ENCODE measurements around the gene PFKM.

Gene PFKM

DNA sequence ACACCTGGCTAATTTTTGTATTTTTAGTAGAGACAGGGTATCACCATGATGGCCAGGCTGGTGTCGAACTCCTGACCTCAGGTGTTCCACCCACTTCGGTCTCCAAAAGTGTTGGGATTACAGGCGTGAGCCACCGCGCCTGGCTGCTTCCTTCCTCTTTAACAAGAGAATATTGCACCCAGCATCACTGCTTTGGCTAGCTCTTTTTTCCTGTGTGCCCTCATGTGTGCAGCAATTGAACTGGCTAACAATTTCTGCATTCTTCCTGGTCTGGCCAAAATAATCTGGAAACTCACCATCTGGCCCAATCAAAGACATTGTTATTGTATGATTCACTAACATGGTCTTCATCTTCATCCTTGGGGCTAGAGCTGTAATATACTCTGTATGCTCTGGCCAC, 40.9 kb downstream of the PFKM start:
- DNase-seq: no peak

DNA sequence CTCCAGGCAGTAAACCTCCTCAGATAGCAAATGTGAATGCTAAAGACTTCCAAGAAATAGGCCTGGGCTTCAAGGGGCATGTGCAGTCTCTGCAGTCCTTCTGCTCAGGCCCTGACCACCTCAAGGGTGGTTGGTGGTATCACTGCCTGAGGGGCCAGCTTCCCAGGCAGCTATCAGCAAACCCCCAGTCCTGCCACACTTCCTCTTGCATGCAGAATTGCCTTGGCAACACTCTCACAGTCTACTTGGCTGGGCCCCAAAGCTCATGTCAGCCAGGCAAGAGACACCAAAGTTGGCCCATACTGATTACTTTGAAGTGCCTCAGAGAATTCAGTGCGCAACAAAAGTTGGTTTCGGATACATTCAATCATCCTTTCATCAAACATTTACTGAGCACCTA, 41.6 kb downstream of the PFKM start:
- DNase-seq: no peak

DNA sequence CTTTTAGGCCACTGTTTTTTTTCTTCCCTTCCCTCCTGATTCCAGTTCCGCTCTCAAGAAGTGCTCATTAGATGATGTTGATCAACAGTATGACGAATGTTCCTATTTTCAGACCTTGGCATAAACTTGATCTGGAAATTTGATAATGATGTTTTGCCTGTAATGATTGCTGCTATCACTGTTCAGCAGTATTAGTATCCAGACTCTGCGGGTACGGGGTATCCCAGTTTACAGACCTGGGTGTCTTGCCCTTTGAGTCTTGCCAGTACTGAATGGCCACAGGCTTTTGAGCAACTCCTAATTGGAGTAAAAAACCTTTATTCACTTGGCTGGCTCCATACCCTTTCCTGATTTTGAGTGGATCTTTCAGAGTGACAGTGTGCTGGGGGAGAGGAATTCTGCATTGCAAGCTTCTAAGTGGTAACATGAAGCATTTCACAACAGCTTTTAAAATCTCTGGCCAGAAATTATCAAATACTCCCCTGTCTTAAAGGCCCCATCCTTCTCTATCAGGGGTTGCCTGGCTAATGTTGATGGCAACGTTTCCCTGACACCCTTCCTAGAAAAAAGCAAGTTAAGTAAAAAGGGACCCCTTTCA, 44.1 kb downstream of the PFKM start:
- no peak for DNase-seq

DNA sequence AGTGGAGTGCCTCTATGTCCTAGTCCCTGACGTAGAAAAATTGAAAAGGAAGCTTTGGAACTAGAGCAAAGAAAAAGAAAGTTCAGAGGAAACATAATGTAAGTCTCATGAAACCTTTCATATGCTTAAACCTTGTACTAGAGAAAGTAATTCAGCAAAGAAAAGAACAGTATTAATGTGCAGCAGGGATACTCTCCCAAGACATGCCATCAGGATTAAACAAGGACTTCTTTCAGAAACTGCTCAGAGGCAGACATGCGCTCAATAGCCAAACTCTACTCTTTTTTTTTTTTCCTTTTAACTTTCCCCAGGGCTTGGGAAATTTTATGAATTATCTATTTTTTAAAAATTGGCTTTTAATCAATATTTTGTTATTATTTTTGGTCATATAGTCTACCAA, 45.3 kb downstream of the PFKM start:
- DNase-seq: no peak

DNA sequence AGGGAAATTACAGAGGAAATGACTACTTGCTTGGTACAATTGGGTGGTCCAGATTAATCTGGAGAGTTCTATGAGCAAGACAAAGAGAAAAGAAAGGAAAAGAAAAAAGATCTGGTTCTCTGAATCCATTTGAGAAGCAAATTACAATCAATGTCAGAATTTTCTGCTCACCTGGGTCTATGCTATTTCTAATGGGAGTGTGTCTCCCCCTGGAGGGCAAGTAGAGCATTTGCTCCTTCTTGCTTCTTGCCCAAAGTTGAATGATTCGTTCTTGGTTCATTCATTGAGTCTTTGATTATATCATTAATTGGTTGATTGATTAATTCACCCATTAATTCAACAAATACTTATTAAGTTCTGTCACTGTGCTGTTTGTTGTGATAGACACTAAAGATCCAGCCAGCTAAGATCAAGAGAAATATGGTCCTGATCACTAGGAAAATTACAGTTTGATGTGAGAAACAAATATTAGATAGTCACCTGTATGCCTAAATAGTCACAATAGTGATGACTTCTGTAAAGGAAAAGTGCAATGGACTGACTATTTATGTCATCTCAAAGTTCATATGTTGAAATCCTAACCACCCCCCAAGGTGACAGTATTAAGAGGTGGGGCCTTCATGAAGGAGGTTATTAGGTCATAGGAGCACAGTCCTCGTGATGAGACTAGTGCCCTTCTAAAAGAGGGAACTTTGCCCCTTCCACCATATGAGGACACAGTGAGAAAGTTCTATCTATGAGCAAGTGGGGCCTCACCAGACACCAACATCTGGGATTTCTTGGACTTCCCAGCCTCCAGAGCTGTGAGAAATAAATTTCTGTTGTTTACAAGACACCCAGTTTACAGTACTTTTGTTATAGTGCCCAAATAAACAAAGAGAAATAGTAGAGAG, 46.2 kb downstream of the PFKM start:
- DNase-seq: peak; percentile 54

DNA sequence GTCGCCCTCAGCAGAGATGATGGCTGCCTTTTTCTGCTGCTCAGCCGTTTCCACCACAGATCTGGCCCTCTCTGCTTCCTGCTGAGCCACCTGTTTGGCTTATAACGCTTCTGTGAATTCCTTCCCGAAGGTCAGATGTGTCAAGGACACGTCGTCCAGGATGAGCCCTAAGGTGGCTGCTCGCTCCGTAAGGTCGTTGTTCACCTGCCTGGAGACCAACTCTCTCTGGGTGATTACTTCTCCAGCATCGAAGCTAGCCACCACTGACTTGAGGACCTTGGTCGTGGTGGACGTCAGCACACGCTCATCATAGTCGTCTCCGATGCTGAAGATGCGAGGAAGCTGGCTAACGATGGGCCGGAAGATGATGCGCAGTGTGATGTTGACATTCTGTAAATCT, 49.8 kb downstream of the PFKM start:
- no peak for DNase-seq

DNA sequence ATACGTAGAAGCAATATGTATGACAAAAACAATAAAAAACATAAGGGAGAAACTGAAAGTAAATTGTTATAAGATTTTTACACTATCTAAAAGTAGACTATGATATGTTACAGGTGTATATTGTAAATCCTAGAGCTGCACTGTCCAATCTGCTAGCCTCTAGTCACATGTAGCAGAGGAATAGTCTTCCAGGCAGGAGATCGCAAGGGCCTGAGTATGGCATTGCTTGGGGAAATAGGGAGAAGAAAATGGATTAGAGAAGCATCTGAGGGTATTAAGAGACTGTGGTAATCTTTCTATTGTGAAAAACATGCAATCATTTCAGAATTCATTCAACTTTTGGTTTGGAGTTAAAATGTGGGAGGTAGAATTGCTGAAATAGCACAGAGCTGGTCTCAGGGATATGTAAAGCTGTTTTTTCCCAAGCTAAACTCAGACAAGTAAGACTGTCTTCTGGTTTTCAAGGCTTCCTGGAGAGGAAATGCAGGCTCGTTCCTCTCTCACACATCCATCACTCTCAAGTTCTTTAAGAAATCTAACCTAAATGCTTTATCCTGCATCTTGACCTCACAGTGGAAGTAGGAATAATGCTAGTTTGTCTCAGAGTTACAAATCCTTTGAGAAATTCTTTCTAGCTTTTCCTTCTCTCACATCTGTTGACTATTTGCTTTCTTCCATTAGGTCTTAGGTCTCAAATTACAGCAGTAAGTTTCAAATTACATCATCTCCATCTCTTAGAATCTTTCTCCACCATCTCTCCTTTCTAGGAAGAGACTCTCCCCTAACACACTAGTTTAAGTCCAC, 56.7 kb downstream of the PFKM start:
- DNase-seq: no peak

DNA sequence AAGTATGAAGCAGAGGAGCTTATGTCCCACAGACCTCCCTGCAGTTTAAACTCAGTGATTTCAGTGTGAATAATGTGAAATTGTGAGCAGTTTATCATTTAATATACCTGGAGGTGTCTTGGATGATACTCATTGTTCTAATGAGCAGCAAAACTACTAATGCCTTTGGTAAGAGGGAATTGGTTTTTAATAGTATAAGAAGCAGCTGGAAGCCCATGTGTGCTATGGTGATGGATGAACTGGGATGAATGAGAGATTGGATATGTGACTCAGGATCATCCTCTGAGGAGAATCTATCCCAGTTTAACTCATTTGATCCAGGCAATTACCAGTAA, 57.2 kb downstream of the PFKM start:
- no peak for DNase-seq

DNA sequence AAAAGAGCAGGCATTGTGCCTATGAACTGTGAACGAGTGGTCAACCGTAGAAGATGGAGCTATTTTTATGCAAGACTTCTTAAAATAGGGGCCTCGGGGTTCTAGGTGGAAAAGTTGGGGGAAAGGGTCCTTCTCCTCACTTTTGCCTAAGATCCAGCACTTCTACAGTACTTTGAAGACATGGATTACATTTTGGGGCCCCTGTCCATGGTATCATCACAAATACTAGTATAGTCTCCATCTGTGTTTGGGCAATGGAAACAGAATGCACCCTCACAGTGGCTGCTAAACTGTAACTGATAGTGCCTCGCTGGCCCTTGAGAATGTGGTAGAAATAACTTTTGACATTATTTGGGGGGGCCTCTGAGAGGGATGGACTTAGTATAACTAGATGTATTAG, 58.8 kb downstream of the PFKM start:
- no peak for DNase-seq

DNA sequence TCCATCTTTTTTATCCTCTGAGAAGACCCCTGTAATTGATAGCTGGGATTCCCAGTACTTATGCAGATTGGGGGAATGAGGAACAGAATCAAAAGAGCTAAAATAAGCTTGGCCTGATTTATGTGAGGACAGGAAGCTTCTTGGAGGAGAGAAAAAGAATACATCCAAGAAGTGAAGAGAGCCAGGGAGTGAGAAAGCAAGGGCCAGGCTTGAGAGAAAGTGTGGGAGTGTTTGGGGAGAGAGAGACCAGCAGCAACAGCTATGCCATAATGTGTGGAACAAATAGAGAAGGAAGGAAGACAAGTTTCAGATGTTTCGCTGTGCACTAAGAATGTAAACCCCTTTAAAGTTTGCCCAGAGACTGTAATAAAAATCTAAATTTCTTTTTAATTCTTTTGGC, 60.3 kb downstream of the PFKM start:
- DNase-seq: no peak

DNA sequence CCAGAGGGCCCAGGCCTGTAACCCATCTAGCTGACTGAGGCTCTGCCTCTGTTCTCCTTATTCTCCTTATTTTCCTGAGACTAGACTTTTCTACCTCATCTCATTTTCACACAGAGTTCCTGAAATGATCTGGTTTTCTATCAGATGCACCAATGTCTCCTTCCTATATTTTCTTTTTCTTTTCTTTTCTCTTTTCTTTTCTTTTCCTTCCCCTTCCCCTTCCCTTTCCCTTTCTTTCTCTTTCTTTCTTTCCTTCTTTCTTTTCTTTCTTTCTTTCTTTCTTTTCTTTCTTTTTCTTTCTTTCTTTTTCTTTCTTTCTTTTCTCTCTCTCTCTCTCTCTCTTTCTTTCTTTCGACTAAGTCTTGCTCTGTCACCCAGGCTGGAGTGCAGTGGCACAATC, 61.3 kb downstream of the PFKM start:
- DNase-seq: no peak

DNA sequence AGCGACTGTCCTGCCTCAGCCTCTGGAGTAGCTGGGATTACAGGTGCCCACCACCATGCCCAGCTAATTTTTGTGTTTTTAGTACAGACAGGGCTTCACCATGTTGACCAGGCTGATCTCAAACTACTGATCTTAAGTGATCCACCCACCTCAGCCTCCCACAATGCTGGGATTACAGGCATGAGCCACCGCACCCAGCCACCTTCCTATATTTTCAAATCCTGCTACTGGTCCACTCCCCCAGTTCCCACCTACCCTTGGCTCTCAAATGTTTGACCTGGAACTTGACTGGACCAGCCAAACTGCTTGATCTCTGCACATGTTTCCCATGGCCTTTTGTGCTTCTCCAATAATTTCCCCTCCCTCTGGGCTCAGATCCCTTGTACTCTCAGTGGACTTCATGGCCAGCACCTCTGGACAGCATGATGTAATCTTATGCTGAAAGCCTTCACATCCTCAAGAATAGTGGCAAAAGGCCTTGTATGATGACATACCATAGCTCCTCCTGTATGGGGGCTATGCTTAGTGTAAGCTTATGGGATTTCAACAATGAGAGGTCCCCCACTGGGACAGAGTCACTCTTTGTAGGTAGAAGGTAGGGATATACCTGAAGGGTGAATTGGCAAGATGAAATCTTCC, 61.8 kb downstream of the PFKM start:
- no peak for DNase-seq

DNA sequence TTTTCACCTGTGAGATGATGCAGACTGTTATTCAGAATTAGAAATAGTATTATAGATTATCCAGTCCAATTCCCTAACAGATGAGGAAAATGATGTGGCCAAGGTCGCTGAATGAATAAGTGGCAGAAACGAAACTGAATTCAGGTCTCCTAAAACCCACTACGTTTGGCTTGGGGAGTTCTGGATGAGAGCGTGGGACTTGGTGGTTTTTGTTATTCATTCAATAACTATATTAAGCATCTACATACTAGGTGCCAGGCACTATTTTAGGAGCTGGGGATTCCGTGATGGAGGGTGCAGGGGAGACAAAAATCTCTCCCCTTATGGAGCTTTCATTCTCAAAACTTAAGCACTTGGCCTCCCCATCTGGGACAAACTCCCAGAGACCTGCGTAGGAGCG, 63.5 kb downstream of the PFKM start:
- DNase-seq: no peak

DNA sequence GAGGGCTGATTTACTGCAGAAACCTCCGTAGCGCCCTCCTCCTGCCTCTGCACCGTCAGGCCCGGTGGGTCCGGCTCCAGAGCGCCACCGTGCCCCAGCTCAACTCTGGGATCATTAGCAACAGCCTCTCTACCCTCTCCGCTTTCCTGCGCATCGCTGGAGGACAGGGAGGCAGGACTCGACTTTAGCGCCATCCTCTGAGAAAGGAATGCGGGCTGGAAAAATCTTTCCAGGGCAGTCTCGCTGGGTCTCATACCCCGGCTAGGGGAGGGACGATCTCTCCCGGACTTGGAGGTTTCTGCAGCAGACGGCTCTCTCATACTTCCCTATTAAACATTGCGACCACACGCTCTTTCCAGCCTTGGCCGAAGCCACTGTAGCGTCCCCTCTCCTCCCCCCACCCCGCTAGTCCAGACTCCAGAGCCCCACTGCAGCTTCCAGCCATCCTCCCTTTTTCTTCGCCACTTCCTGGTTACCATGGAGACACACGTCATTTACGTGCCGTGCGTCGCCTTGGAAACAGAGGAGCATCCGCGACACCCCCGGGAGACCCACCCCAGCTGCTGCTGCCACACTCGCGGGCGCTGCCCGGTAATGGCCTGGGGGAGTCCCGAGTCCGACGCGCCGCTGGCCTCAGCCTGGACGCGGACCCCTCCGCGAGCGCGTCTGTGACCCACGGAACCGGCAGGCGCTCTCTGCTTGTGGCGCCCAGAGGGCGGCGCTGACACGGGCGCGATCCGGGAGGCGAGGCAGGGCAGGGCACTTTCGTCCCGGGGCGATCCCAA, 64.1 kb downstream of the PFKM start, which contains the start of gene CCDC184:
CCDC184 (plus strand) TSS at position 554 of the 785 bp plus-strand sequence. CDS start 479 bp downstream, outside the sequence.
- peak; percentile 89 for DNase-seq

DNA sequence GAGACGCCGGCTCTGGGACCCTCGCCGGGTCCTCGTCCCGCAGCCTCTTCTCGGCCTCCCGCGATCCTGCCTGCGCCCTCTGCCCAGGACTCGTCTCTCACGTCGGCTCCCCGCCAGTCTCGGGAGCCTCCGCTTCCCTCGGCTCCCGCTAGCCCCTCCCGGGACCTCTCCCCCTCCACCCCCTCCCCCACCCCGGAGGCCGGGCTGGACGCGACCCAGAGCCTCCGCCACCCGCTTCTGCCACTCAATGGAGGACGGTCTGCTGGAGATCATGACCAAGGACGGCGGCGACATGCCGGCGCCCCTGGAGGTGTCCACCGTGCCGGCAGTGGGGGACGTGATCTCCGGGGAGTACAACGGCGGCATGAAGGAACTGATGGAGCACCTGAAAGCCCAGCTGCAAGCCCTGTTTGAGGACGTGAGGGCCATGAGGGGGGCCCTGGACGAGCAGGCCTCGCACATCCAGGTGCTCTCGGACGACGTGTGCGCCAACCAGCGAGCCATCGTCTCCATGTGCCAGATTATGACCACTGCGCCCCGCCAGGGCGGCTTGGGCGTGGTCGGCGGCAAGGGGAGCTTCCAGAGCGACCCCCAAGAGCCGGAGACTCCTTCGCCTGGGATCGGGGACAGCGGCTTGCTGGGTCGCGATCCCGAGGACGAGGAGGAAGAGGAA, 64.8 kb downstream of the PFKM start:
- DNase-seq: no peak

DNA sequence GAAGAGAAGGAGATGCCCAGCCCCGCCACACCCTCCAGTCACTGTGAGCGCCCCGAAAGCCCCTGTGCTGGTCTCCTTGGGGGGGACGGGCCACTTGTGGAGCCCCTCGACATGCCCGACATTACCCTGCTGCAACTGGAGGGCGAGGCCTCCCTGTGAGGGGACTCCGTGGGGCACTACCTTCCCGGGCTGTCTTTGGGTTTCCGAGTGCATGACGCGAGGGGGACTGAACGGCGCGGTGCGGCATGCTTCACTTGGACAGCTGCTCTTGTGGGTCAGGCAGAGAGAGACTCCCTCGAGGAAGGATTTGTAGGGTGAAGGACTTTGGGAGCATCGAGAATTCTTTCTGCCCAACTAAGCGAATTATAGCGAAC, 65.4 kb downstream of the PFKM start:
- DNase-seq: peak; percentile 59

DNA sequence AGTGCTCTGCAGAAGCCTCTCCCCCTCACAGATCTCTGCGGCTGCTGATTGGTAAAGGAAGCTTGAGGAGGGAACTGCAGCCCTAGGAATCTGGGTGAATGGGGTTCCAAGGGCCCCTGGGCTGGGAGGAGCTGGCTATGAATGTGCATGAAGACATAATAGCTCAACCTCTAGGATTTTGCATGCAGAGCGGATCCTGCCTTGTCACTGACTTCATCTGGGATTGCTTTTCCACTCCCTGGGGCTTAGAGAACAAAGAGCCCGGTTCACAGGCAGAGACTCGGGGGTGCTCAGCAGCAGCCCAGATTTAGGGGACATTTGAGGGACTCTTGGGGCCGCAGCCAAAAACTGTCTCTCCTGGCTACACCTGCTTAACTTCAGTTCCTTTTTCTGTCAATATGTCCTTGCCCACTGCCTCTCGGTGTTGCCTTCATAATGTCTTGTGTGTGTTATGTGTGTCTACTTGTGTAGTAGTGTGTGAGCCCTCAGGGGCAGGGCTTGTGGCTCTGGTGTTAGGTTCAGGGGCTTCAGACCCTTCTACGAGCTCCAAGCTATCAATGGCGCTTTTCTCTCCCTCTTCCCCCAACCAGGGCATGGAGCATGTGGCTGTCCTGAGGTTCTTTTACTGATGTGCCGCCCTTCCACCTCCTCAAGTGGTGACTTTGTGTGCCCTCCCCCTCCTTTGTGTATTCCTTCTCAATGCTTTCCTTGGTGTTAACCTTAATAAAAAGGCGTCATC, 66.2 kb downstream of the PFKM start:
- no peak for DNase-seq

DNA sequence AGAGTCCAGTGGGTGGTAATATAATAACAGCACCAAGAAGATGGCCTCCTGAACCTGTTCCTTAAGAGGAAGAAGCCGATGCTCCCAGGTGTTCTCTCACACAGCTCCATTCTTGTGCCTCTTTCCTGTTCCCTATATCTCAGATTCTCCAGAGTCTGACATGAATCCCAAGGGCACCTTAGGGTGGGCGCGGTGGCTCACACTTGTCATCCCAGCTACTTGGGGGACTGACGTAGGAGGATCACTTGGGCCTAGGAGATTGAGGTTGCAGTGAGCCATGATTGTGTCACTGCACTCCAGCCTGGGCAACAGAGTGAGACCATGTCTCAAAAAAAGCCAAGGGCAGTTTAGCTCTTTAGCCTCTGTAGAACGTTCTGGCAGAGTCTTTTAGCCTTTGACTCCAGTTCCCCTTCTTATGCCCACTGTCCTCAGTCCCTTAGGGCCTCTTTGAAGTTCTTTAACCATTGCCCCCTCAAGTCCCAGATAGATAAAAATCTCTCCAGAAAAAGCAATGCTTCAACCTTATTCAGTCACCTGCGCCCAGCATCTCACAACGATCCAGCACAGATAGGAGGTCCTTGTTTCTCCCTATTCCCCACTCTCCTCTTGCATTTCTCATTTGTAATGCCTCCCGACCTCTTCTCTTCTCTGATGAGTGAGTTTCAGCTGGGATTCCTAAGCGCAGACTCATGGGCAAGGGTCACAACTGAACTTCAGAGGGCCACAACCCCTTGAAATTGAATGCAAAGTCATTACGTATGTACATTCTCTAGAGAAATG, 68.9 kb downstream of the PFKM start:
- DNase-seq: no peak

DNA sequence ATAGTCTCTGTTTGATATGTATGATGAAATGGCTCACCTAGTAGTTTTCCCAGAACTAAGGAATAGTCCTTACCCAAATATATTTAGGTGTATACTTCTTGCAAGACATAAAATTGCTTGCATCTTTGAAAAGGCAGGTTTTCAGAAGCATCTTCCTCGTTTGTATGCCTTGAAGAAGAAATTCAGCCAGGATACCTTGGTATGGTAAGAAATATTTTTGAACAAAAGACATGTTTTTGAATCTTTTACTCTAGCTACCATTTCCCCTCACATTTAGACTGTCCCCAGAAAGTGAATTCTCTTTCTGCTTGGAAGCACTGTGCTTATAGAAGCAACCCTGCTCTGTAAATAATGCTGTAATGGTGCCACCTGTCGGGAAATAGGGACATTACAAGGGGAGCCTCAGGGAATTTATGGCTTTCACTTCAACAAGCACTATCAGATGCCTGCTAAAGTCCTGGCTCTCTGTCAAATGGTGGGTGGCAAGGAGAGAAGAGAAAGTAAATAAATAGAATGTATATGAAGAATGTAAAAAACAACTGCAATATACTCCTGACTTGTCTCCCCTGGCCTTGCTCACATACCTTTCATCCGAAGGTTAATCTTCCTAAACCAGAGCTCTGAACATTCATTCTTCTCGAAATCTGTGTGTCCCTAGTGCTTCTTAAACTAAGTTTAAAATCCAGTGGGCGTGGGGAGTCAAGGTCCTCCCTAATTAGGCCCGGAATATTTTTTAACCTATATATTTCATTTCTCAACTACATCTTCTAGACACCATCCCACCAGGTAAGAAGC, 70.4 kb downstream of the PFKM start:
- DNase-seq: peak; percentile 85

DNA sequence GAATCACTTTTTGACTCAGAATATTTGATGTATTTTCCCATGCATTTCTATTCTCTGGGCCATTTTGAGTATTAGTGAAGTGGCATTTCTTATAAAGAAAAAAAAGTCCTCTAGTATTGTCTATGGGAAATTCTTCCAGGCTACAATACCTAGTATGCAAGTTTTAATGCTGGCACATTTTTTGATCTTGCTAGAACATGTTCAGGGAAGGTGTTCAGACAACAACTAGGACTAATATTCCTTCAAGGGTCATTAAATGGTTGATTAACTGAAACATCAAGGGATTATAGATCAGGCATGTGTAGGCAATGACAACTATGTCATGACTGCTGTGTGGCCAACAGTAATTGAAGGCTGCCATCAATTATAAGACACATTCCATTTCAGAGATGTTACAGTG, 71.9 kb downstream of the PFKM start:
- no peak for DNase-seq
